ENCODE results near the gene EXOC6B. TPM values are rescaled to one million over a fixed set of nuclear protein-coding genes. Genes with fewer than 3 reads are reported as not detected.
A peak's percentile ranks its signal among the peaks of the same experiment; 100 is the strongest.

The EXOC6B gene
- total RNA-seq, 1 donor from 2014 or later: 46.1 TPM

GRCh38 chr2:72275084-72275483, 550.7 kb downstream of the EXOC6B start:
- H3K27ac Mint-ChIP-seq: peak overlapping the region; percentile 54
- DNase-seq (ENCODE audit: extremely low spot score, unreplicated experiment): no peak
- H3K36me3 Mint-ChIP-seq: no peaks in the 10 kb centered on the region
- no peaks in the 10 kb centered on the region for H3K9me3 Mint-ChIP-seq
- H3K4me1 Mint-ChIP-seq (ENCODE audit: unreplicated experiment): peaks cover 29% of the 10 kb centered on the region
- no peak for TF ChIP-seq CTCF (conservative IDR thresholded peaks at IDR 0.05)
- H3K4me3 Mint-ChIP-seq: no peak overlapping the region
- H3K27me3 Mint-ChIP-seq: no peaks in the 10 kb centered on the region

DNA sequence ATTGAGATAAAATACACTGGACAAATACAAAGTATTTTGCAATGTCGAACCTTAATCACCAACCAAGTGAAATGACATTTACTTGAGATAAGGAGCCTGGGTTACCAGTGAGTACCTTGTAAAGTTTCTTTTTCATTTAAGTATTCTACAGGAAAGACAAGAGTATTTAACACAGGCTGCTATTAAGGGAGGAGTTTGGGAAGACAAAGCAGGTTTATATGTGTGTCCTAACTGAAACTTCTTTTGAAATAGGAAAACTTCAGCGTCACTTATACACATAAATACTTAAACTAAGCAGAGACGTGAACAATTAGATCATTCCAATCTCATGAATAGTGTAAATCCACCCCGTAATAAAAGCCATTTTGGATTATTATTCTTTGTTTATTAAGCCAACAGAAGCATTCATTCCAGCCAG, 551.4 kb downstream of the EXOC6B start:
- H3K36me3 Mint-ChIP-seq: no peaks in the 10 kb centered on the region
- DNase-seq (ENCODE audit: extremely low spot score, unreplicated experiment): no peak
- peaks cover 29% of the 10 kb centered on the region for H3K4me1 Mint-ChIP-seq (ENCODE audit: unreplicated experiment)
- H3K27ac Mint-ChIP-seq: peak overlapping the region; percentile 48
- no peaks in the 10 kb centered on the region for H3K27me3 Mint-ChIP-seq
- no peak overlapping the region for H3K4me3 Mint-ChIP-seq
- no peak for TF ChIP-seq CTCF (conservative IDR thresholded peaks at IDR 0.05)
- no peaks in the 10 kb centered on the region for H3K9me3 Mint-ChIP-seq

GRCh38 chr2:72273384-72273783, 552.4 kb downstream of the EXOC6B start:
- Mint-ChIP-seq H3K4me3 (no peak overlapping the region), H3K27me3 (no peaks in the 10 kb centered on the region), H3K9me3 (no peaks in the 10 kb centered on the region), H3K36me3 (no peaks in the 10 kb centered on the region), H3K27ac (peak overlapping the region; percentile 67), H3K4me1 (ENCODE audit: unreplicated experiment) (peaks cover 29% of the 10 kb centered on the region)
- DNase-seq (ENCODE audit: extremely low spot score, unreplicated experiment): no peak
- TF ChIP-seq CTCF (conservative IDR thresholded peaks at IDR 0.05): no peak

DNA sequence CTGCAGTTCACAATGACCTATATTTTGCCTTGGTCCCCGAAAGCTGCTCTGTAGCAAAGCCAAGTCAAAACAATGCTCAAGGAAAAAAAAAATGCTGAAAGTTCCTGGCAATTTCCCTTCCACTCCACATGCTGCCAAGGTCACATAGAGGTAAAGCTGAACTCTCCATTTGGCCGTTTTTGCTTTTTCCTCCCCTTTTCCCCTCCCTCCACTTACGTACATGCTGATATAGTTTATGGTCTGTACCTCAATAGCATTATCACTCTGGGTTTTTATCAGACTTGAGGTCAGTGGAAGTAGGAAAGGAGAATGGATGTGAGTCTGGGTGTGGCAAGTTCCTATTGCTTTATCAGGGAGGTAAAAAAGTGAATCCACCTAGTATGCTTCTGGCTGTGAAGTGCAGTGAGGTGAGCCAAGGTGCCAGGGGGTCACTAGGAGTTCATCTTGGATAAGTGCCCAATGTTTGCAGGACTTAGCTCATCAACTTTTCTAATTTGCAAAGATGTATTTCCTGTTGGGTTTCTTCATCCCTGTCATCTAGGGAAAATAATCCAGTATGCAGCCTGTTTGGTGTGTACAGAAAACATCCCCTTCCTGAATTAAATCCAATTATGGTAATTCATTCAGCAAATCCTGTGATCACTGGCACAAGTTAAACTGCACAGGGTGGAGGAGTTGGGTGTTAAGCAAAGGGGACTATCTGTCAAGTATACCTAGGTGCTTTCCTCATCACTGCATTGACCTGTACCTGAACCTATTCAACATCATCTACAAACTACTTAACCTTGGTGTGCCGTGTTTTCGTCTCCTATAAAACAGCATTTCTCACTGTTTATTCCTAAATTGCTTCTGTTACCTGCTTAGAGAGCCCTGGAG, 553.8 kb downstream of the EXOC6B start:
- H3K4me3 Mint-ChIP-seq: peak overlapping the region; percentile 40
- TF ChIP-seq CTCF (conservative IDR thresholded peaks at IDR 0.05): no peak
- no peaks in the 10 kb centered on the region for H3K27me3 Mint-ChIP-seq
- peaks cover 29% of the 10 kb centered on the region for H3K4me1 Mint-ChIP-seq (ENCODE audit: unreplicated experiment)
- peak overlapping the region; percentile 67 for H3K27ac Mint-ChIP-seq
- H3K9me3 Mint-ChIP-seq: no peaks in the 10 kb centered on the region
- DNase-seq (ENCODE audit: extremely low spot score, unreplicated experiment): no peak
- no peaks in the 10 kb centered on the region for H3K36me3 Mint-ChIP-seq

- H3K27me3 Mint-ChIP-seq: no peaks in the 10 kb centered on the region
- no peak for TF ChIP-seq CTCF (conservative IDR thresholded peaks at IDR 0.05)
- no peaks in the 10 kb centered on the region for H3K36me3 Mint-ChIP-seq
- H3K4me3 Mint-ChIP-seq: peak overlapping the region; percentile 12
- no peaks in the 10 kb centered on the region for H3K9me3 Mint-ChIP-seq
- H3K4me1 Mint-ChIP-seq (ENCODE audit: unreplicated experiment): peaks cover 29% of the 10 kb centered on the region
- peak overlapping the region; percentile 67 for H3K27ac Mint-ChIP-seq
- DNase-seq (ENCODE audit: extremely low spot score, unreplicated experiment): no peak
Measured at GRCh38 chr2:72271276-72271614, 554.6 kb downstream of the EXOC6B start.
